Fibroblast of upper back skin (primary cell): ENCODE data around the gene PCP2.

Experiments
- DNase-seq: peaks from one replicate; pipeline ENCODE4 v3.0.0-alpha.2; 2013

The PCP2 gene

DNA sequence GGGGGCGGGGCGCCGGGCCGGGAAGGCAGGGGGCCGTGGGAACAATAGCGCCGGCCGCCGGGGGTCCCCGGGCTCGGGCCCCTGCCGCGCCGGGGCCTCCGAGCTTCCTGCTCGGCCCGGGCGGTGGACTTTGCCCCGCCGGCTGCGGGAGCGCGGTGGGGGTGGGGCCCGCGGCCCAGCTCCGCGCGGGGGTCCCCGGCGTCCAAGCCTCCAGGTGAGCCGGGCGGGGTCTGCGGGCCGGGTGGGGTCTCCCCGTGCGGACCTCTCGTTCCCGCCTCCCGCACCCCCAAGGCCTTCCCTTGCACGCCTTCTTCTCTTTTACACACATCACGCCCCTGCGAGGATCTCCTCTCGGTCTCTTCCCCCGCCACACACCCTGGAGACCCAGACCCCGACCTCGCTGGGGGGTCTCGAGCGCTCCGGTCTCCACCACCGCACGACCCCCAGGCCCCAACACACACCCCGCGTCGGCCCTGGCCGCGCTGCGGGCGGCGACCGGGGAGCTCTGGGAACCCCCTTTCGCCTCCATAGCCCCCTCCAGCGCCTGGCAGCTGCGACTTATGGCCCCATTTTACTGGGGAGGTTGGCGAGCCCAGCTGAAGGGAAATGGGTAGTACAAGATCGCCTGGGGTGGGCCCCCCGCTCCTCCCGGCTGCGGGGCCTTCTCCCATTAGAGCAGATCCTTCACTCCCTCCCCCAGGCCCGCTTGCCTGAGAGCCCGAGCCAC lies 37.1 kb downstream of the PCP2 start:
- no peak for DNase-seq

DNA sequence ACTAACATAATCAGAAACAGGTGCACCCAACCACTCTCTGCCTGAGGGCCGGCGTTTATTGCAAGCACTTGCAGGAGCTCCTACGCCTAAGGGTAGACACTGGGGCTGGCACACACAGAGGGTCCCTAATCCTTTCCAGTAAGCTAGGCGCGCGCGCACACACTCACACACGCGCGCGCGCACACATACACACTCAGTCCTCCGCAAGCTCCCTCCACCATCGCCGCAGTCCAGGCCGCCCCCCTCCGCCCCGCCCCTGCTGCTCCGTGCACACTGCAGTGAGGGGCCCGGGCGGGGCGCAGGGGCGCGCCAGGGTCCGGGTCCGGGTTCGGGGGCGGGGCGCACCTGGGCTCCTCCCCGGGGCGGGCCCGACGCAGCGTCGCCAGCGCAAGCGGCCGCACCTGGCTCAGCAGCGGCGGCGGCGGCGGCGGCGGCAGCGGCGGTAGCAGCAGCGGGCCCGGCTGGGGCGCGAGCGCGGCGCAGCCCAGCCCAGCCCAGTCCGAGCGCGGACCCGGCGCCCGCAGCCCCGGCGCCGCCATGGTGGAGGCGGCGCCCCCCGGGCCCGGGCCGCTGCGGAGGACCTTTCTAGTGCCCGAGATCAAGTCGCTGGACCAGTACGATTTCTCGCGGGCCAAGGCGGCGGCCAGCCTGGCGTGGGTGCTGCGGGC lies 37.9 kb downstream of the PCP2 start, which contains the start of gene CAMSAP3:
Gene CAMSAP3, plus strand, starts transcription at position 398 of the 668 bp plus-strand sequence. Its CDS starts 140 bp downstream, at position 538.
- peak; percentile 7 for DNase-seq

DNA sequence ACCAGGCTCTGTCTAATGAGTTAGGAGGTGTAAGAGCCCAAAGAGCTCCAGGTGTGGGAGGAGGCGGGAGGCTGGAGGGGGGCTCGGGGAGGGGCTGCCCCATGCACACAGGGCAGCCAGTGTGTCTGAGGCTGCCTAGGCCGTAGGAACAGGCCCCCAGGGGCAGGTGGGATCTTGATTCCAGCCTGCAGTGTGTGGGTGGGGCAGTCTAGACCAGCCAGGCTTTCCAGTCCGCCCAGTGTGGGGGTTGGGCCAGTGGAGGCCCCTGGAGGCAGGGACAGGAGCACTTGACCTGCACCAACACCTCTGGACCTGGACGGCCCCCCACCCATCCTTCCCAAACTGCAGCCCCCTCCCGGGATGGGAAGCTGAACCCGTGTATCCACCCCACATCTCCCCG lies 43.3 kb downstream of the PCP2 start:
- DNase-seq: no peak

DNA sequence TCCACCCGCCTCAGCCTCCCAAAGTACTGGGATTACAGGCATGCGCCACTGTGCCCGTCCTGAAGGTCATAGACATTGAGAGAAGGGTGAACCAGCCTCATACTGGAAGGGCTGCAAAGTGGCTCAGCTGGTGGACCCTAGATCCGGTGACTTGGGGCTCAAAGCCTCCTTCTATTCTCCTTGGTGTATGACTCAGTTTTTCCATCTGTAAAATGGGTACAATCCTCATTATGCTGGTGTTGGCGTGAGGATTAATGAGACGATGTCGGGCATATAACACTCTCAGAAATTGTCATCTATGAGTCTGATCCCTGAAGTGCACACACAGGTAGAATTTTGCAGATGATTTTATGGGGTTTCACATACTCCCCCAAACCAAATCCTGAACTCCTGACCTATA lies 43.7 kb downstream of the PCP2 start:
- DNase-seq: no peak

DNA sequence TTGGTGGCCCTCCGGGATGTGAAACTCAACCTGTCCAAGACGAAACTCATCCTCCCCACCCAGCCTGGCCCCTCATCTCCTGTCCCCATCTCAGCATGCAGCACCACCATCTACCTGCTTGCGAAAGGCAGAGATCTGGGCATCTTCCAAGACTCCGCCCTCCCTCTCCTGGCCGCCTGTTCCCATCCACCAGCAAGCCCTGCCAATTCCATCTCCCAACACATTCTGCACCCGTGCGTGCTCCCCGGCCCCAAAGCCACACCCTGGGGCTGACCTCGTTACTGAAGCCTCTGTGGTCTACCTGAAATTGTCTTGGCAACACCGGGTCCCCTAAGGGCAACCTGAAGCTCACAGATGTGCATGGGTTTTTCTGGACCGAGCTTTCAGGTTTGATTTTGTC lies 51.1 kb downstream of the PCP2 start:
- DNase-seq: no peak
